ENCODE measurements around the gene CNGA1.
"Not testable (repeated sequence)": the region's sequence is repeated elsewhere in the genome, so short reads cannot be mapped to it uniquely, and the experiment has no call there.

Gene CNGA1

DNA sequence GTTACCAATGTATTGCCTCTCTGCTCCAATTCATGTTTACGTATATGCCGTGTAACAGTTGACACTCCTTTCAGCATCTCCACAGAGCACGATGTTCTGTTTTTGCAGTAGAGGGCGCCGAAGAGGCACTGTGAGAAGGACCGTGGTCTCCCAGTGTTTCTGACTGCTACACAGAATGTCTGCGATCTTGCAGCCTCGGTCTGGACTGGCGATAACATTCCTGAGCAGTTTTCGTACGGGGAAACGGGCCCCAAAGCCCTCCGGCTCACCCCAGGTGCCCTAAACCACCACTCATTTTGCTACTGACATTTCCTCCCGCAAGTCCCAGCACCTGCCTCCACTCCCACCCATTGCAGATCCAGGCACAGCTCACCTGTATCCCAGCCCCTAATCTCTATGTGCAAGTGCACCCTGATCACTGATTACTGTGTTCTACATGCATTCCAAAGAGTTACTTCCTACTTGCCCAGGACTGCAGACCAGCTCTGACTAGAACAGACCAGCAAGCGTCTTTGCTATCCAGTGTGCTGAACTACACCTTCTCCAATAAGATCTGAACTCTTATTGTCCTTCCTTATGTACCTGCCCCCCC is 89.7 kb downstream of the CNGA1 start:
- peak overlapping the region; percentile 89 for H2AFZ ChIP-seq (ENCODE audit: low read length)
- no peaks in the 10 kb centered on the region for H3K36me3 ChIP-seq (replicated peaks in 1 of 2; ENCODE audit: control insufficient read depth in 2 of 2, insufficient read depth in 2 of 2, low read length in 2 of 2)
- peak overlapping the region; percentile 68 for H4K8ac ChIP-seq (ENCODE audit: low read depth, low read length)
- H2BK12ac ChIP-seq (ENCODE audit: low read length), result no peak overlapping the region
- no peak overlapping the region for H2BK120ac ChIP-seq (ENCODE audit: low read depth, low read length)
- no peak overlapping the region for H4K91ac ChIP-seq (ENCODE audit: low read depth, low read length, poor library complexity)
- no peak overlapping the region for H3K23ac ChIP-seq (ENCODE audit: low read depth, low read length, poor library complexity)
- peak overlapping the region; percentile 50 for H3K9ac ChIP-seq (ENCODE audit: low read depth, low read length, poor library complexity)
- no CpG with 5 or more reads among the region's 15 CpGs for WGBS, 2 donors (ENCODE audit: extremely low coverage in 2 of 2, insufficient read length in 2 of 2, insufficient replicate concordance in 1 of 2)
- no peak overlapping the region for H3K4ac ChIP-seq (ENCODE audit: low read length)
- H3K9me3 ChIP-seq (replicated peaks in 1 of 2; ENCODE audit: control insufficient read depth in 2 of 2, insufficient read depth in 1 of 2, low read depth in 1 of 2, low read length in 2 of 2), result no peaks in the 10 kb centered on the region
- H3K27ac ChIP-seq (replicated peaks; ENCODE audit: low read length), result no peak overlapping the region
- DNase-seq (ENCODE audit: low spot score), result peak; percentile 54
- no peak overlapping the region for H2BK15ac ChIP-seq (ENCODE audit: low read length)
- H3K14ac ChIP-seq (ENCODE audit: low read length), result no peak overlapping the region
- no peaks in the 10 kb centered on the region for H3K79me1 ChIP-seq (ENCODE audit: low read depth, low read length)
- peaks cover 1 to 5% of the 10 kb centered on the region in 2 donors for H3K4me1 ChIP-seq (ENCODE audit: control insufficient read depth in 2 of 2, insufficient read depth in 1 of 2, low read depth in 1 of 2, low read length in 2 of 2)
- H3K27me3 ChIP-seq (ENCODE audit: control insufficient read depth in 3 of 3, insufficient read depth in 3 of 3, low read depth in 1 of 3, low read length in 3 of 3), result peaks cover 0 to 10% (median 0%) of the 10 kb centered on the region in 3 experiments
- H2AK5ac ChIP-seq (ENCODE audit: low read depth, low read length), result no peak overlapping the region
- peak overlapping the region; percentile 48 for H3K4me2 ChIP-seq (ENCODE audit: insufficient read depth, low read length, poor library complexity, severe bottlenecking)
- no peak overlapping the region for H3K18ac ChIP-seq (ENCODE audit: low read length)
- H3K4me3 ChIP-seq (ENCODE audit: low read length in 2 of 2), result peak overlapping the region in 1 of 2 donors; percentile 49
- H2BK5ac ChIP-seq (ENCODE audit: low read length), result no peak overlapping the region

DNA sequence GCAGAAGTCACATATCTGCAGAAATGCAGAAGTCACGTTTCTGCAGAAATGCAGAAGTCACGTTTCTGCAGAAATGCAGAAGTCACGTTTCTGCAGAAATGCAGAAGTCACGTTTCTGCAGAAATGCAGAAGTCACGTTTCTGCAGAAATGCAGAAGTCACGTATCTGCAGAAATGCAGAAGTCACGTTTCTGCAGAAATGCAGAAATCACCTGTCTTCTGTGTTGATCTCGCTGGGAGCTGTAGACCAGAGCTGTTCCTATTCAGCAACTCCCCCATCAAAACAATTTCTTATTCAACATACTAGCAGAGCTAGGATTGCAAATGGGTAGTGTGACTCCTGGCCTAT is 93.2 kb downstream of the CNGA1 start:
- H3K14ac ChIP-seq (ENCODE audit: low read length); H3K4me3 ChIP-seq (ENCODE audit: low read length in 2 of 2); H3K27me3 ChIP-seq (ENCODE audit: control insufficient read depth in 3 of 3, insufficient read depth in 3 of 3, low read depth in 1 of 3, low read length in 3 of 3); H3K18ac ChIP-seq (ENCODE audit: low read length); H3K9me3 ChIP-seq (replicated peaks in 1 of 2; ENCODE audit: control insufficient read depth in 2 of 2, insufficient read depth in 1 of 2, low read depth in 1 of 2, low read length in 2 of 2); H2BK5ac ChIP-seq (ENCODE audit: low read length); H2BK12ac ChIP-seq (ENCODE audit: low read length); H2BK15ac ChIP-seq (ENCODE audit: low read length); H3K79me1 ChIP-seq (ENCODE audit: low read depth, low read length); H2AFZ ChIP-seq (ENCODE audit: low read length); H2AK5ac ChIP-seq (ENCODE audit: low read depth, low read length); H2BK120ac ChIP-seq (ENCODE audit: low read depth, low read length); H3K23ac ChIP-seq (ENCODE audit: low read depth, low read length, poor library complexity); H4K8ac ChIP-seq (ENCODE audit: low read depth, low read length); H3K4me2 ChIP-seq (ENCODE audit: insufficient read depth, low read length, poor library complexity, severe bottlenecking); H3K36me3 ChIP-seq (replicated peaks in 1 of 2; ENCODE audit: control insufficient read depth in 2 of 2, insufficient read depth in 2 of 2, low read length in 2 of 2); H3K9ac ChIP-seq (ENCODE audit: low read depth, low read length, poor library complexity); H3K4me1 ChIP-seq (ENCODE audit: control insufficient read depth in 2 of 2, insufficient read depth in 1 of 2, low read depth in 1 of 2, low read length in 2 of 2); H3K4ac ChIP-seq (ENCODE audit: low read length); DNase-seq (ENCODE audit: low spot score); H4K91ac ChIP-seq (ENCODE audit: low read depth, low read length, poor library complexity); H3K27ac ChIP-seq (replicated peaks; ENCODE audit: low read length): not testable (repeated sequence)
- WGBS, 2 donors (ENCODE audit: extremely low coverage in 2 of 2, insufficient read length in 2 of 2, insufficient replicate concordance in 1 of 2), result no CpG with 5 or more reads among the region's 8 CpGs

DNA sequence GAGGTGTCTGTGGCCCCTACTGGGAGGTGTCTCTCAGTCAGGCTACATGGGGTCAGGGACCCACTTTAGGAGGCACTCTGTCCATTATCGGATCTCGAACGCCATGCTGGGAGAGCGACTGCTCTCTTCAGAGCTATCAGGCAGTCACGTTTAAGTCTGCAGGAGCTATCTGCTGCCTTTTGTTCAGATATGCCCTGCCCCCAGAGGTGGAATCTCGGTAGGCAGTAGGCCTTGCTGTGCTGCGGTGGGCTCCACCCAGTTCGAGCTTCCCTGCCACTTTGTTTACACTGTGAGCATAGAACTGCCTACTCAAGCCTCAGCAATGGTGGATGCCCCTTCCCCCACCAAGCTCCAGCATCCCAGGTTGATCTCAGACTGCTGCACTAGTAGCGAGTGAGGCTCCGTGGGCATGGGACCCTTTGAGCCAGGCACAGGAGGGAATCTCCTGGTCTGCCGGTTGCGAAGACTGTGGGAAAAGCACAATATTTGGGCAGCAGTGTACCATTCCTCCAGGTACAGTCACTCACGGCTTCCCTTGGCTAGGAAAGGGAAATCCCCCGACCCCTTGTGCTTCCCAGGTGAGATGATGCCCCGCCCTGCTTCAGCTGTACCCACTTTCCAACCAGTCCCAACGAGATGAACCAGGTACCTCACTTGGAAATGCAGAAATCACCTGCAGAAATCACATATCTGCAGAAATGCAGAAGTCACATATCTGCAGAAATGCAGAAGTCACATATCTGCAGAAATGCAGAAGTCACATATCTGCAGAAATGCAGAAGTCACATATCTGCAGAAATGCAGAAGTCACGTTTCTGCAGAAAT is 93.8 kb downstream of the CNGA1 start:
- not testable (repeated sequence) for H3K23ac ChIP-seq (ENCODE audit: low read depth, low read length, poor library complexity); H3K14ac ChIP-seq (ENCODE audit: low read length); H3K9me3 ChIP-seq (replicated peaks in 1 of 2; ENCODE audit: control insufficient read depth in 2 of 2, insufficient read depth in 1 of 2, low read depth in 1 of 2, low read length in 2 of 2); H2BK120ac ChIP-seq (ENCODE audit: low read depth, low read length); DNase-seq (ENCODE audit: low spot score); H4K91ac ChIP-seq (ENCODE audit: low read depth, low read length, poor library complexity); H3K36me3 ChIP-seq (replicated peaks in 1 of 2; ENCODE audit: control insufficient read depth in 2 of 2, insufficient read depth in 2 of 2, low read length in 2 of 2); H3K4me3 ChIP-seq (ENCODE audit: low read length in 2 of 2); H2AK5ac ChIP-seq (ENCODE audit: low read depth, low read length); H2BK15ac ChIP-seq (ENCODE audit: low read length); H3K4ac ChIP-seq (ENCODE audit: low read length); H2BK12ac ChIP-seq (ENCODE audit: low read length); H3K27ac ChIP-seq (replicated peaks; ENCODE audit: low read length); H3K79me1 ChIP-seq (ENCODE audit: low read depth, low read length); H3K9ac ChIP-seq (ENCODE audit: low read depth, low read length, poor library complexity); H3K27me3 ChIP-seq (ENCODE audit: control insufficient read depth in 3 of 3, insufficient read depth in 3 of 3, low read depth in 1 of 3, low read length in 3 of 3); H4K8ac ChIP-seq (ENCODE audit: low read depth, low read length); H3K4me2 ChIP-seq (ENCODE audit: insufficient read depth, low read length, poor library complexity, severe bottlenecking); H3K4me1 ChIP-seq (ENCODE audit: control insufficient read depth in 2 of 2, insufficient read depth in 1 of 2, low read depth in 1 of 2, low read length in 2 of 2)
- Histone ChIP-seq H2AFZ (ENCODE audit: low read length) (peak overlapping the region; percentile 8), H2BK5ac (ENCODE audit: low read length) (peak overlapping the region; percentile 75), H3K18ac (ENCODE audit: low read length) (peak overlapping the region; percentile 5)
- WGBS, 2 donors (ENCODE audit: extremely low coverage in 2 of 2, insufficient read length in 2 of 2, insufficient replicate concordance in 1 of 2), result no CpG with 5 or more reads among the region's 17 CpGs

DNA sequence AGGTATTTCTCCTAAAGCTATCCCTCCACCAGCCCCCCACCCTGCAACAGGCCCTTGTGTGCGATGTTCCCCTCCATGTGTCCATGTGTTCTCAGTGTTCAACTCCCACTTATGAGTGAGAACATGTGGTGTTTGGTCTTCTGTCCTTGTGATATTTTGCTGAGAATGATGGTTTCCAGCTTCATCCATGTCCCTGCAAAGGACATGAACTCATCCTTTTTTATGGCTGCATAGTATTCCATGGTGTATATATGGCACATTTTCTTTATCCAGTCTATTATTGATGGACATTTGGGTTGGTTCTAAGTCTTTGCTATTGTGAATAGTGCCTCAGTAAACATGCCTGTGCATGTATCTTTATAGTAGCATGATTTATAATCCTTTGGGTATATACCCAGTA is 99.3 kb downstream of the CNGA1 start:
- not testable (repeated sequence) for H3K4me1 ChIP-seq (ENCODE audit: control insufficient read depth in 2 of 2, insufficient read depth in 1 of 2, low read depth in 1 of 2, low read length in 2 of 2); H3K4me3 ChIP-seq (ENCODE audit: low read length in 2 of 2); H3K27ac ChIP-seq (replicated peaks; ENCODE audit: low read length); H3K14ac ChIP-seq (ENCODE audit: low read length); H2BK12ac ChIP-seq (ENCODE audit: low read length); DNase-seq (ENCODE audit: low spot score); H2AK5ac ChIP-seq (ENCODE audit: low read depth, low read length); H2BK5ac ChIP-seq (ENCODE audit: low read length); H3K4me2 ChIP-seq (ENCODE audit: insufficient read depth, low read length, poor library complexity, severe bottlenecking); H3K18ac ChIP-seq (ENCODE audit: low read length); H4K91ac ChIP-seq (ENCODE audit: low read depth, low read length, poor library complexity); H2BK120ac ChIP-seq (ENCODE audit: low read depth, low read length); H3K79me1 ChIP-seq (ENCODE audit: low read depth, low read length); H3K36me3 ChIP-seq (replicated peaks in 1 of 2; ENCODE audit: control insufficient read depth in 2 of 2, insufficient read depth in 2 of 2, low read length in 2 of 2); H3K9me3 ChIP-seq (replicated peaks in 1 of 2; ENCODE audit: control insufficient read depth in 2 of 2, insufficient read depth in 1 of 2, low read depth in 1 of 2, low read length in 2 of 2); H3K27me3 ChIP-seq (ENCODE audit: control insufficient read depth in 3 of 3, insufficient read depth in 3 of 3, low read depth in 1 of 3, low read length in 3 of 3); H3K23ac ChIP-seq (ENCODE audit: low read depth, low read length, poor library complexity); H3K4ac ChIP-seq (ENCODE audit: low read length); H4K8ac ChIP-seq (ENCODE audit: low read depth, low read length); H2AFZ ChIP-seq (ENCODE audit: low read length); H2BK15ac ChIP-seq (ENCODE audit: low read length); H3K9ac ChIP-seq (ENCODE audit: low read depth, low read length, poor library complexity)
- WGBS, 2 donors (ENCODE audit: extremely low coverage in 2 of 2, insufficient read length in 2 of 2, insufficient replicate concordance in 1 of 2), result no CpG with 5 or more reads among the region's 1 CpG
